ENCODE measurements around the gene IGSF9.

DNA sequence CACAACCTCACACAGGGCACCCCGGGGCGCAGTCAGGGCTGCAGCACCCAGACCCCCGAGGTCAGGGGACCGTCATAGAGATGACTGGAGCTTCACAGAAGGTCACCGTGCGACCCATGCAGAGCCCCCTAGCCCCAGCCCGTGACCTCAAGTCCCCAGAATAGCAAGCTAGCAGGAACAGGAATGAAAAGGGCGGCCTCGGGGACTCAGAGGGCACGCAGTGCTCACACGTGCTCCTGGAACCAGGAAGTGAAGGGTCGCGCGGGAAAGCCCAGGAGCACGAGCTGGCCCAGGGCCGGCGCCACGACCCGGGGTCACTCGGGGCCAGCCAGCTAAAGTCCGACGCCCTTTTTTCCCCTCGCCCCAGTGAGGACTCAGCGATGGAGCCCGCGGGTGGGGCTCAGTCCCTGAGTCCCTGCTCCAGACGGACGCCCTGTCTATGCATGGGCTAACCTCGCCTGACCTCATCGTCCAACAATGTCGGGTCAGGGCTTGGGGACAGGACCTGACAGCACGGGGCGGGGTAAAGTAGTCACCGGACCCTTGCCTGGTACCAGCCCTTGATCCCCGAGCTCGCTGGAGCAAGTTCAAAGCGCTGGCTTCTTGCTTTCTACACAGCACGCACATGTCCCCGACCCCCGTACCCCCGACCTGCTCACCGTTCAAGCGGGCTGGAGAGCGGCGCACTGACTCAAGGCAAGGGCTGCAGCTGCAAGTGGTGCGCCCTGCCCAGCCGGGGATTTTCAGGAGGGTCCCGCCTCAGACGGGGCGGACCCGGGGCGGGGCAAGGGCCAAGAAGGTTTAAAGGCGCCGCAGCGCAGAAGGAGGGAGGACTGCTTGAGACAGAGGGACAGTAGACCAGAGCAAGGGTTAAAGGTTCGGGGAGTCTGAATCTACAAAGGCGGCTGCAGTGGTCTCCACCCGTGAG, 20.4 kb downstream of the IGSF9 start, which contains the start of gene TAGLN2:
- TF ChIP-seq, protein P1, sequence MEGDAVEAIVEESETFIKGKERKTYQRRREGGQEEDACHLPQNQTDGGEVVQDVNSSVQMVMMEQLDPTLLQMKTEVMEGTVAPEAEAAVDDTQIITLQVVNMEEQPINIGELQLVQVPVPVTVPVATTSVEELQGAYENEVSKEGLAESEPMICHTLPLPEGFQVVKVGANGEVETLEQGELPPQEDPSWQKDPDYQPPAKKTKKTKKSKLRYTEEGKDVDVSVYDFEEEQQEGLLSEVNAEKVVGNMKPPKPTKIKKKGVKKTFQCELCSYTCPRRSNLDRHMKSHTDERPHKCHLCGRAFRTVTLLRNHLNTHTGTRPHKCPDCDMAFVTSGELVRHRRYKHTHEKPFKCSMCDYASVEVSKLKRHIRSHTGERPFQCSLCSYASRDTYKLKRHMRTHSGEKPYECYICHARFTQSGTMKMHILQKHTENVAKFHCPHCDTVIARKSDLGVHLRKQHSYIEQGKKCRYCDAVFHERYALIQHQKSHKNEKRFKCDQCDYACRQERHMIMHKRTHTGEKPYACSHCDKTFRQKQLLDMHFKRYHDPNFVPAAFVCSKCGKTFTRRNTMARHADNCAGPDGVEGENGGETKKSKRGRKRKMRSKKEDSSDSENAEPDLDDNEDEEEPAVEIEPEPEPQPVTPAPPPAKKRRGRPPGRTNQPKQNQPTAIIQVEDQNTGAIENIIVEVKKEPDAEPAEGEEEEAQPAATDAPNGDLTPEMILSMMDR (IDR thresholded peaks at IDR 0.05) = peak in 2 of 4 experiments; percentile 3 to 18
- TF ChIP-seq POLR2A (IDR thresholded peaks at IDR 0.05) = peak; percentile 93 to 96

All from uterus (tissue), 2 donors.